ENCODE measurements around the gene SPN.

GRCh38 chr16:29653471-29653870 is 9.6 kb upstream of the SPN start:
- TF ChIP-seq CEBPB (IDR thresholded peaks at IDR 0.05) (no peak), CHD4 (IDR thresholded peaks at IDR 0.05; ENCODE audit: borderline replicate concordance) (no peak), ESRRA (IDR thresholded peaks at IDR 0.05; ENCODE audit: borderline replicate concordance, low read length) (no peak), POLR2A (IDR thresholded peaks at IDR 0.05; ENCODE audit: low read length) (no peak), RARB (CRISPR knock-in tag; IDR thresholded peaks at IDR 0.05) (no peak), RNF2 (IDR thresholded peaks at IDR 0.05; ENCODE audit: borderline replicate concordance, low read depth) (no peak), BHLHE40 (IDR thresholded peaks at IDR 0.05; ENCODE audit: low read depth, low read length) (no peak), RAD21 (conservative IDR thresholded peaks at IDR 0.05 in 1 of 2, IDR thresholded peaks at IDR 0.05 in 1 of 2) (no peak), CBX2 (IDR thresholded peaks at IDR 0.05; ENCODE audit: borderline replicate concordance, low read depth) (no peak), KDM1A (IDR thresholded peaks at IDR 0.05; ENCODE audit: low read depth) (no peak)
- TF ChIP-seq, protein P1, sequence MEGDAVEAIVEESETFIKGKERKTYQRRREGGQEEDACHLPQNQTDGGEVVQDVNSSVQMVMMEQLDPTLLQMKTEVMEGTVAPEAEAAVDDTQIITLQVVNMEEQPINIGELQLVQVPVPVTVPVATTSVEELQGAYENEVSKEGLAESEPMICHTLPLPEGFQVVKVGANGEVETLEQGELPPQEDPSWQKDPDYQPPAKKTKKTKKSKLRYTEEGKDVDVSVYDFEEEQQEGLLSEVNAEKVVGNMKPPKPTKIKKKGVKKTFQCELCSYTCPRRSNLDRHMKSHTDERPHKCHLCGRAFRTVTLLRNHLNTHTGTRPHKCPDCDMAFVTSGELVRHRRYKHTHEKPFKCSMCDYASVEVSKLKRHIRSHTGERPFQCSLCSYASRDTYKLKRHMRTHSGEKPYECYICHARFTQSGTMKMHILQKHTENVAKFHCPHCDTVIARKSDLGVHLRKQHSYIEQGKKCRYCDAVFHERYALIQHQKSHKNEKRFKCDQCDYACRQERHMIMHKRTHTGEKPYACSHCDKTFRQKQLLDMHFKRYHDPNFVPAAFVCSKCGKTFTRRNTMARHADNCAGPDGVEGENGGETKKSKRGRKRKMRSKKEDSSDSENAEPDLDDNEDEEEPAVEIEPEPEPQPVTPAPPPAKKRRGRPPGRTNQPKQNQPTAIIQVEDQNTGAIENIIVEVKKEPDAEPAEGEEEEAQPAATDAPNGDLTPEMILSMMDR (IDR thresholded peaks at IDR 0.05), result no peak
- TF ChIP-seq, protein P2, sequence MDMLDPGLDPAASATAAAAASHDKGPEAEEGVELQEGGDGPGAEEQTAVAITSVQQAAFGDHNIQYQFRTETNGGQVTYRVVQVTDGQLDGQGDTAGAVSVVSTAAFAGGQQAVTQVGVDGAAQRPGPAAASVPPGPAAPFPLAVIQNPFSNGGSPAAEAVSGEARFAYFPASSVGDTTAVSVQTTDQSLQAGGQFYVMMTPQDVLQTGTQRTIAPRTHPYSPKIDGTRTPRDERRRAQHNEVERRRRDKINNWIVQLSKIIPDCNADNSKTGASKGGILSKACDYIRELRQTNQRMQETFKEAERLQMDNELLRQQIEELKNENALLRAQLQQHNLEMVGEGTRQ (IDR thresholded peaks at IDR 0.05), result no peak
- TF ChIP-seq, protein P3, sequence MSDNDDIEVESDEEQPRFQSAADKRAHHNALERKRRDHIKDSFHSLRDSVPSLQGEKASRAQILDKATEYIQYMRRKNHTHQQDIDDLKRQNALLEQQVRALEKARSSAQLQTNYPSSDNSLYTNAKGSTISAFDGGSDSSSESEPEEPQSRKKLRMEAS (IDR thresholded peaks at IDR 0.05), result no peak

Measured in A549 (cell line).